Caco-2 (cell line): ENCODE results near the gene PIWIL1. TPM values are rescaled to one million over a fixed set of nuclear protein-coding genes. Genes with fewer than 3 reads are reported as not detected.

Source experiments
- BruUV-seq: library from RNA; stranded (reverse); fragments of 400-500 nt; replicated peaks from 2 replicates; lab custom pipeline; 2021; lab: Mats Ljungman, UMichigan
- CTCF ChIA-PET: fragments of 300-600 bp; sonication (Branson Sonifier 250); formaldehyde crosslinking; loops from one replicate; lab custom pipeline; 2022; ENCODE audit warnings: antibody characterized with exemption; lab: Charles Lee
- POLR2A ChIA-PET: fragments of 300-600 bp; sonication (Branson Sonifier 250); formaldehyde crosslinking; loops from one replicate; lab custom pipeline; 2022; ENCODE audit warnings: antibody characterized with exemption; lab: Charles Lee
- DNase-seq, 2 experiments: peaks; one replicate each; pipeline versions ENCODE4 v3.0.0 to v3.0.0-alpha.2; 2020 to 2022
- H3K27me3 ChIP-seq: replicated peaks from 2 replicates; pipeline ENCODE4 v1.6.0; 2011; ENCODE audit warnings: low read length; ENCODE audit not compliant: control insufficient read depth, insufficient read depth
- H3K36me3 ChIP-seq: 2 replicates; pipeline ENCODE4 v1.5.1; 2011; ENCODE audit warnings: low read length; ENCODE audit not compliant: control insufficient read depth, insufficient read depth
- H3K4me1 ChIP-seq: fragments of 250-450 bp; sonication (Bioruptor Pico); 2 replicates; pipeline ENCODE4 v1.5.1; 2020; ENCODE audit warnings: mild to moderate bottlenecking
- H3K4me3 ChIP-seq: 2 replicates; pipeline ENCODE4 v1.5.1; 2011; ENCODE audit warnings: low read depth, mild to moderate bottlenecking, control low read depth, low read length
- H3K9me3 ChIP-seq: fragments of 250-450 bp; sonication (Bioruptor Pico); 2 replicates; pipeline ENCODE4 v1.5.1; 2020; ENCODE audit warnings: mild to moderate bottlenecking, moderate library complexity
- H3K27ac Mint-ChIP-seq: one replicate; pipeline ENCODE4 v1.8.0; 2022; ENCODE audit warnings: mixed read lengths; ENCODE audit not compliant: unreplicated experiment
- H3K27me3 Mint-ChIP-seq: one replicate; pipeline ENCODE4 v1.8.0; 2022; ENCODE audit warnings: mixed read lengths; ENCODE audit not compliant: insufficient read depth, unreplicated experiment
- H3K36me3 Mint-ChIP-seq: one replicate; pipeline ENCODE4 v1.8.0; 2022; ENCODE audit warnings: mild to moderate bottlenecking, mixed read lengths; ENCODE audit not compliant: insufficient read depth, unreplicated experiment
- H3K4me1 Mint-ChIP-seq: one replicate; pipeline ENCODE4 v1.8.0; 2022; ENCODE audit warnings: low read depth, mixed read lengths; ENCODE audit not compliant: unreplicated experiment
- H3K4me3 Mint-ChIP-seq: one replicate; pipeline ENCODE4 v1.8.0; 2022; ENCODE audit warnings: mild to moderate bottlenecking, moderate library complexity, mixed read lengths; ENCODE audit not compliant: unreplicated experiment
- H3K9me3 Mint-ChIP-seq: one replicate; pipeline ENCODE4 v1.8.0; 2022; ENCODE audit warnings: mixed read lengths; ENCODE audit not compliant: unreplicated experiment
- intact Hi-C: fragments of 100-400 bp; cut with micrococcal nuclease; formaldehyde crosslinking; loops from one replicate; pipeline ENCODE4 v1.10.0; 2022; ENCODE audit not compliant: unreplicated experiment
- total RNA-seq: library from RNA; stranded (reverse); gene quantifications from 2 replicates; pipeline ENCODE4 v1.2.3, GENCODE V29; 2022
- TF ChIP-seq, protein P1 (sequence below), 2 experiments: fragments of 200-600 bp in 1 of 2; IDR thresholded peaks; 1 replicate in 1 of 2; 2 replicates in 1 of 2; pipeline versions ENCODE4 v1.5.1 to v1.8.0; 2011 to 2022; ENCODE audit warnings: antibody characterized with exemption in 1 of 2, control low read depth in 1 of 2, inconsistent platforms in 1 of 2, low read depth in 1 of 2, low read length in 1 of 2, mild to moderate bottlenecking in 1 of 2, moderate library complexity in 1 of 2; ENCODE audit not compliant: insufficient read depth in 1 of 2, severe bottlenecking in 1 of 2, unreplicated experiment in 1 of 2

PIWIL1 gene
- total RNA-seq, 1 experiment from 2014 or later = 5.1 TPM

DNA sequence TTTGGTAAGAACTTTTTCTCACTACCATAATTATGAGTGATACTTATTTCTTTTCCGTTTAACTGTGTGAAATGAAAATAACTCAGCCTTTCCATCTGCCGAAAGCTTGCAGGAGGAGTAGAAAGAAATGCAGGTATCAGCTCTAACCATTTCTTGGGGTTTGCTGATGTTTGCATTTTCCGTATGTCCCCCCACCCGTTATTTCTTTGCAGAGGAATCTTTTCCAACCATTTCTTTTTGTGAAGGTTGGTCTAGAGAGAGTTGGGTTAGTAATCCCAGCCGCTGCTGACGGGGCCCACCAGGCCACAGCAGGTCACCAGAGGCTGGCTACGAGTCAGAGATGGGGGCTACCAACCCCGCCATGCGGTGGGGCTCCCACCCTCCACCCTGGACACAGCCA is 7.0 kb upstream of the PIWIL1 start:
- Mint-ChIP-seq H3K27me3 (peaks cover 22% of the 10 kb centered on the region), H3K9me3 (no peaks in the 10 kb centered on the region), H3K4me1 (no peaks in the 10 kb centered on the region), H3K36me3 (no peaks in the 10 kb centered on the region), H3K4me3 (no peak overlapping the region), H3K27ac (no peak overlapping the region)
- ChIA-PET POLR2A (no interaction called here), CTCF (no interaction called here)
- TF ChIP-seq, protein P1, sequence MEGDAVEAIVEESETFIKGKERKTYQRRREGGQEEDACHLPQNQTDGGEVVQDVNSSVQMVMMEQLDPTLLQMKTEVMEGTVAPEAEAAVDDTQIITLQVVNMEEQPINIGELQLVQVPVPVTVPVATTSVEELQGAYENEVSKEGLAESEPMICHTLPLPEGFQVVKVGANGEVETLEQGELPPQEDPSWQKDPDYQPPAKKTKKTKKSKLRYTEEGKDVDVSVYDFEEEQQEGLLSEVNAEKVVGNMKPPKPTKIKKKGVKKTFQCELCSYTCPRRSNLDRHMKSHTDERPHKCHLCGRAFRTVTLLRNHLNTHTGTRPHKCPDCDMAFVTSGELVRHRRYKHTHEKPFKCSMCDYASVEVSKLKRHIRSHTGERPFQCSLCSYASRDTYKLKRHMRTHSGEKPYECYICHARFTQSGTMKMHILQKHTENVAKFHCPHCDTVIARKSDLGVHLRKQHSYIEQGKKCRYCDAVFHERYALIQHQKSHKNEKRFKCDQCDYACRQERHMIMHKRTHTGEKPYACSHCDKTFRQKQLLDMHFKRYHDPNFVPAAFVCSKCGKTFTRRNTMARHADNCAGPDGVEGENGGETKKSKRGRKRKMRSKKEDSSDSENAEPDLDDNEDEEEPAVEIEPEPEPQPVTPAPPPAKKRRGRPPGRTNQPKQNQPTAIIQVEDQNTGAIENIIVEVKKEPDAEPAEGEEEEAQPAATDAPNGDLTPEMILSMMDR (IDR thresholded peaks at IDR 0.05; ENCODE audit: insufficient read depth in 1 of 2, low read depth in 1 of 2, low read length in 1 of 2, severe bottlenecking in 1 of 2, unreplicated experiment in 1 of 2) = no peak
- Histone ChIP-seq H3K27me3 (no peaks in the 10 kb centered on the region), H3K36me3 (no peaks in the 10 kb centered on the region), H3K9me3 (no peaks in the 10 kb centered on the region), H3K4me1 (no peaks in the 10 kb centered on the region), H3K4me3 (no peak overlapping the region)
- no peak for DNase-seq
- intact Hi-C loops = no loop called here
- no TSS peak for BruUV-seq

DNA sequence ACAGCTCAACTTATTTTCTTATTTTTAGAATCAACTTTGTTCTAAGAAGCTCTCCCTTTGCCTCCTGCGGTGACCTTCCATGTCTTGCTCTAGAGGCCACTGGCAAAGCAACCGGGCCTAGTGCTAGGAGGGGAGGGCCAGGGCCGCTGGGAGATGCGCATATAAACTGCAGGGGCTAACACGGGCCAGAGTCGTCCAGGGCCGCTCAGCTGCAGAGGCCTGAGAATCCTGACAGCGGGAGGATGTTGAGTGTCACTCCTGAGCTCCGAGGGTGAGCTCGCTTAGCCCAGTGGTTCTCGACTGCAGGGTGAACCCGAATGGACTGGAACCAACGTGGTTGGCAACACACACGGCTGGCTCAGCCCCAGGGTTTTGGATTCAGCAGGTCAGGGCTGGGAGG is 6.5 kb upstream of the PIWIL1 start:
- BruUV-seq = no TSS peak
- H3K27me3 Mint-ChIP-seq = peaks cover 22% of the 10 kb centered on the region

DNA sequence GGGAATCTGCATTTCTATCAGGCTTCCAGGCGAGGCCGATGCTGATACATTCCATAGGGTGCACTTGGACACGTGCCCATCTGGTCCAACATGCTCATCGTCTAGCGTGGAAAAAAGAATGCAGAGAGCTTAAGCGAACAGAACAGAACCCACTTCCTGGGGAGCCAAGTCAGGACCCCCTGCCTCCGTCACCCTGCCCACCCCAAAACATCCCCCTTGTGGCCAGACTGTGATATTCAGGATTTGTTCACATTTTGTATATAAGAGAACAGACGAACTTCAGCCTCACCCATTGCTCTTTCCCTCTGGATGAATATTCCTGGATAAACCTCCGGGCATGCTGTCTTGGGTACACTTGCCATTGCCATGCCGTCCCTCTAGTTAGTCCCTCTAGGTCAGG is 4.3 kb upstream of the PIWIL1 start:
- intact Hi-C loops = no loop called here

More for the DNA sequence above, 6.5 kb upstream of the PIWIL1 start:
- no peak overlapping the region for H3K27ac Mint-ChIP-seq
- H3K4me1 Mint-ChIP-seq = no peaks in the 10 kb centered on the region
- H3K4me3 Mint-ChIP-seq = no peak overlapping the region
- Histone ChIP-seq H3K36me3 (no peaks in the 10 kb centered on the region), H3K4me1 (no peaks in the 10 kb centered on the region), H3K27me3 (no peaks in the 10 kb centered on the region), H3K4me3 (no peak overlapping the region), H3K9me3 (no peaks in the 10 kb centered on the region)
- CTCF ChIA-PET = no interaction called here
- H3K36me3 Mint-ChIP-seq = no peaks in the 10 kb centered on the region
- intact Hi-C loops = no loop called here
- TF ChIP-seq, protein P1 (IDR thresholded peaks at IDR 0.05; ENCODE audit: insufficient read depth in 1 of 2, low read depth in 1 of 2, low read length in 1 of 2, severe bottlenecking in 1 of 2, unreplicated experiment in 1 of 2) = no peak
- DNase-seq = no peak
- no peaks in the 10 kb centered on the region for H3K9me3 Mint-ChIP-seq
- POLR2A ChIA-PET = no interaction called here

More for the DNA sequence above, 4.3 kb upstream of the PIWIL1 start:
- H3K9me3 ChIP-seq = no peaks in the 10 kb centered on the region
- no peaks in the 10 kb centered on the region for H3K27me3 ChIP-seq
- no peak overlapping the region for H3K4me3 ChIP-seq
- no peaks in the 10 kb centered on the region for H3K9me3 Mint-ChIP-seq
- BruUV-seq = no TSS peak
- H3K36me3 ChIP-seq = no peaks in the 10 kb centered on the region
- no peak overlapping the region for H3K4me3 Mint-ChIP-seq
- no peak overlapping the region for H3K27ac Mint-ChIP-seq
- TF ChIP-seq, protein P1 (IDR thresholded peaks at IDR 0.05; ENCODE audit: insufficient read depth in 1 of 2, low read depth in 1 of 2, low read length in 1 of 2, severe bottlenecking in 1 of 2, unreplicated experiment in 1 of 2) = no peak
- ChIA-PET CTCF (interaction anchor here (0.6 to 1.1 kb wide), 2 partner anchors 319 to 594 kb away, joined by 3 read pairs; no protein-coding TSS in a partner anchor), POLR2A (no interaction called here)
- H3K27me3 Mint-ChIP-seq = peaks cover 14% of the 10 kb centered on the region
- H3K36me3 Mint-ChIP-seq = no peaks in the 10 kb centered on the region
- 0 out of 2 replicates have a peak, but pooled peaks cover 3% of the 10 kb centered on the region for H3K4me1 ChIP-seq
- no peak for DNase-seq
- H3K4me1 Mint-ChIP-seq = no peaks in the 10 kb centered on the region
